ENCODE measurements around the gene AK4.

- TF ChIP-seq CTCF (IDR thresholded peaks at IDR 0.05; ENCODE audit: low read depth, low read length, poor library complexity, severe bottlenecking) = no peak
- TF ChIP-seq EZH2phosphoT487 (IDR thresholded peaks at IDR 0.05; ENCODE audit: borderline replicate concordance, low read length) = no peak
Observed at GRCh38 chr1:65238010-65238409, 90.0 kb downstream of the AK4 start.

All from DOHH2 (cell line).